Tibial artery (tissue), 4 donors: ENCODE measurements around the gene OSBPL1A.
"Not testable (repeated sequence)": the region's sequence is repeated elsewhere in the genome, so short reads cannot be mapped to it uniquely, and the experiment has no call there.

Experiments
- DNase-seq, 2 donors: peaks; one replicate each; pipeline ENCODE4 v3.0.0-alpha.2; 2019
- H3K27ac ChIP-seq, 2 donors: fragments of 200-600 bp; sonication (generic) in 1 of 2; 1 replicate in 1 of 2; 2 replicates in 1 of 2; pipeline ENCODE4 v1.5.1; 2018 to 2019; ENCODE audit warnings: mild to moderate bottlenecking in 1 of 2
- H3K27me3 ChIP-seq, 2 donors: fragments of 200-600 bp; sonication (generic) in 1 of 2; one replicate each; pipeline versions ENCODE4 v1.5.1 to v1.6.0; 2016 to 2019
- H3K36me3 ChIP-seq, 3 donors: fragments of 200-600 bp; sonication (generic) in 2 of 3; one replicate each; pipeline ENCODE4 v1.5.1; 2016 to 2019; ENCODE audit warnings: mild to moderate bottlenecking in 2 of 3
- H3K4me1 ChIP-seq, 4 donors: fragments of 200-600 bp; sonication (generic) in 2 of 4; 1 replicate in 3 of 4; 2 replicates in 1 of 4; pipeline ENCODE4 v1.5.1; 2016 to 2019
- H3K4me3 ChIP-seq, 2 donors: fragments of 200-600 bp; sonication (generic) in 1 of 2; 1 replicate in 1 of 2; 2 replicates in 1 of 2; pipeline ENCODE4 v1.5.1; 2018 to 2019; ENCODE audit warnings: mild to moderate bottlenecking in 2 of 2
- H3K9me3 ChIP-seq, 3 donors: fragments of 200-600 bp; sonication (generic) in 1 of 3; one replicate each; pipeline ENCODE4 v1.5.1; 2016 to 2019
- intact Hi-C: fragments of 100-400 bp; cut with DNase I; formaldehyde crosslinking; loops from one replicate; pipeline ENCODE4 v1.15.0; 2023; ENCODE audit warnings: low total_unique reads
- TF ChIP-seq, protein P1 (sequence below), 2 experiments: fragments of 200-600 bp in 1 of 2; fragments of 450-650 bp in 1 of 2; IDR thresholded peaks; one replicate each; pipeline ENCODE4 v1.5.1; 2017 to 2019; ENCODE audit warnings: antibody characterized with exemption in 2 of 2, mild to moderate bottlenecking in 1 of 2, moderate library complexity in 1 of 2

The OSBPL1A gene

DNA sequence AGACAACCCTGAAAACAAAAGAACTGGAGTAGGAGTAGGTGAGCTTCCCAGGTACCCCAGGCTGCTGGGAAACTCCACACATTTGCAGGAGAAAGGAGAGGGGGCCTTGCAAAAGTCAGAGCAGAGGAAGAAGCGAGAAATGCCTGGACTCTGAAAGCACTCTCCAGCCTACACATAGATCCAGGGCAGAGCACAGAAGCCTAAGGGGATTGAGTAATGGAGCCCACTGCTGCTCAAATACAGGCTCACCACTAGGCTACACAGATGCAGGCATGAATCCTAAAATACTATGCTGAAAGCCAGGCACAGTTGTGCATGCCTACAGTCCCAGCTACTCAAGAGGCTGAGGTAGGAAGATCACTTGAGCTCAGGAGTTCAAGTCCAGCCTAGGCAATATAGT is 33.4 kb downstream of the OSBPL1A start:
- H3K9me3 ChIP-seq: no peaks in the 10 kb centered on the region
- TF ChIP-seq, protein P1, sequence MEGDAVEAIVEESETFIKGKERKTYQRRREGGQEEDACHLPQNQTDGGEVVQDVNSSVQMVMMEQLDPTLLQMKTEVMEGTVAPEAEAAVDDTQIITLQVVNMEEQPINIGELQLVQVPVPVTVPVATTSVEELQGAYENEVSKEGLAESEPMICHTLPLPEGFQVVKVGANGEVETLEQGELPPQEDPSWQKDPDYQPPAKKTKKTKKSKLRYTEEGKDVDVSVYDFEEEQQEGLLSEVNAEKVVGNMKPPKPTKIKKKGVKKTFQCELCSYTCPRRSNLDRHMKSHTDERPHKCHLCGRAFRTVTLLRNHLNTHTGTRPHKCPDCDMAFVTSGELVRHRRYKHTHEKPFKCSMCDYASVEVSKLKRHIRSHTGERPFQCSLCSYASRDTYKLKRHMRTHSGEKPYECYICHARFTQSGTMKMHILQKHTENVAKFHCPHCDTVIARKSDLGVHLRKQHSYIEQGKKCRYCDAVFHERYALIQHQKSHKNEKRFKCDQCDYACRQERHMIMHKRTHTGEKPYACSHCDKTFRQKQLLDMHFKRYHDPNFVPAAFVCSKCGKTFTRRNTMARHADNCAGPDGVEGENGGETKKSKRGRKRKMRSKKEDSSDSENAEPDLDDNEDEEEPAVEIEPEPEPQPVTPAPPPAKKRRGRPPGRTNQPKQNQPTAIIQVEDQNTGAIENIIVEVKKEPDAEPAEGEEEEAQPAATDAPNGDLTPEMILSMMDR (IDR thresholded peaks at IDR 0.05): no peak
- H3K4me1 ChIP-seq: no peaks in the 10 kb centered on the region
- H3K4me3 ChIP-seq: no peak overlapping the region
- H3K27me3 ChIP-seq: no peaks in the 10 kb centered on the region
- intact Hi-C loops: loop anchor here (5.0 kb wide), 1 partner anchor 363 kb away; no protein-coding TSS in a partner anchor
- no peak overlapping the region for H3K27ac ChIP-seq
- H3K36me3 ChIP-seq: peaks cover 0 to 4% (median 0%) of the 10 kb centered on the region in 3 donors
- DNase-seq: no peak

DNA sequence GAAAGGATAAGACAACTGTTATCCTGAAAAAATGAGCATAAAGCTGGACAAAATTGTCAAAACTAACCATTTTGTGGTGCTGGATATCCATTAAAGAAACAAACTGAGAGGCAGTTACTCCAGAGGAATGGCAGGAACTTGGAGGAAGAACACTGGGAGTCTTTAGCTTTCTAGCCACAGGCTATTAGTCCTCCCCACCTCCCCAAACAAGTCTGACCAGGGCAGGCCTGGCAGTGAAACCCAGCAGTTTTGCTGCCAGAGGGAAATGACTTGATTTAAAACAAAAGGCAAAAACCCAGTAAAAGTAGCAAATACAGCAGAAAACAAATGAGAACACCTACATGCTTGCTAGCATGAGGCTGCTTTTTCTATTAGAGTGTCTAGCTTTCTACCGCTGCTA is 34.9 kb downstream of the OSBPL1A start:
- H3K9me3 ChIP-seq: no peaks in the 10 kb centered on the region
- H3K36me3 ChIP-seq: peaks cover 0 to 4% (median 0%) of the 10 kb centered on the region in 3 donors
- no peak overlapping the region for H3K27ac ChIP-seq
- no peaks in the 10 kb centered on the region for H3K4me1 ChIP-seq
- TF ChIP-seq, protein P1 (IDR thresholded peaks at IDR 0.05): no peak
- intact Hi-C loops: loop anchor here (5.0 kb wide), 1 partner anchor 365 kb away; no protein-coding TSS in a partner anchor
- no peak overlapping the region for H3K4me3 ChIP-seq
- DNase-seq: no peak
- no peaks in the 10 kb centered on the region for H3K27me3 ChIP-seq

DNA sequence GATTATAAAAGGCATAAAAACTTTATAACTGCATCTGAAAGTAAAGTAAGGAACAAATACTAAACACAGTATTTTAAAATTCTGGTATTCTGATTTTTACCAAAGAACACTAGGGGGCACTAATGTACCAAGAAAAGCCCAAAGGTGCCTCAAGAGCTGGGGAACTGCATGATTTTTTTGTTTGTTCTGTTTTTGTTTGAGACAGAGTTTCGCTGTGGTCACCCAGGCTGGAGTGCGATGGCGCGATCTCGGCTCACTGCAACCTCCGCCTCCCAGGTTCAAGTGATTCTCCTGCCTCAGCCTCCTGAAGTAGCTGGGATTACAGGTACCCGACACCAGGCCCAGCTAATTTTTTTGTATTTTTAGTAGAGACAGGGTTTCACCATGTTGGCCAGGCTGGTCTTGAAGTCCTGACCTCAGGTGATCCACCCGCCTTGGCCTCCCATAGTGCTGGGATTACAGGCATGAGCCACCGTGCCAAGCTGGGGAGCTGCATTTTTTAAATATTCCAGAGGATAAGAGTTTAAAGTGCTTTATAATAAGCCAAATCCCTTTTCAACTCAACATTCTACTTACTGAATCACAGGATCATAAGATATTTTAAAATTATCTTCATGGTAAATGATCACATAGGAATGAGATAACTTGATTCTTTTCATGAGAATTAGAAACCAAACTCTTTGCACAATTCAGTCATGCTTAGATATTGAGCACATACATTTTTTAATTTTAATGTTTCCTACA is 37.7 kb downstream of the OSBPL1A start:
- DNase-seq, H3K36me3 ChIP-seq, H3K27me3 ChIP-seq, H3K4me1 ChIP-seq, H3K4me3 ChIP-seq, H3K9me3 ChIP-seq, H3K27ac ChIP-seq: not testable (repeated sequence)
- TF ChIP-seq, protein P1 (IDR thresholded peaks at IDR 0.05): peak; percentile 60 to 64
- intact Hi-C loops: loop anchor here (1.0 to 10.0 kb wide), 3 partner anchors 65 to 367 kb away; partner anchors contain the start of gene IMPACT

DNA sequence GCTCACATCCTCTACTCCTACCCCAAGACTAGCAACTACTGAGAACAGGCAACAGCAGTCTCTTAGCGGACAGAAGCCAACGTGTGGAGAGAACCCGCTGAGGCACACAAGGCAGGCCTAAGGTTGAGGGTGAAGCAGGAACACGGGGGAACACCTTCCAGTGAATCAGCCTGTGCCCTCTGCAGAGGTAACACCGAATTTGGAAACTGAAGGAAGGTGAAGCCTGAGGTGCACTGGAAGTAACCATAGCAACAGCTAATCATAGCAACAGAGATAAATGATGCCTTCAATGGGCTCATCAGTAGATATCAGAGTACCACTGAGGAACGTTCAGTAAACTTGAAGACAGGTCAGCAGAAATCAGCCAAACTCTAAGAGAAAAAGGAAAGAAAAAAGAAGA is 43.3 kb downstream of the OSBPL1A start:
- no peak for DNase-seq
- Histone ChIP-seq H3K9me3 (no peaks in the 10 kb centered on the region), H3K4me1 (no peaks in the 10 kb centered on the region), H3K27ac (no peak overlapping the region), H3K4me3 (no peak overlapping the region), H3K27me3 (no peaks in the 10 kb centered on the region), H3K36me3 (no peaks in the 10 kb centered on the region)
- intact Hi-C loops: loop anchor here (10.0 kb wide), 1 partner anchor 71 kb away; the partner anchor contains the start of gene IMPACT
- TF ChIP-seq, protein P1 (IDR thresholded peaks at IDR 0.05): no peak

DNA sequence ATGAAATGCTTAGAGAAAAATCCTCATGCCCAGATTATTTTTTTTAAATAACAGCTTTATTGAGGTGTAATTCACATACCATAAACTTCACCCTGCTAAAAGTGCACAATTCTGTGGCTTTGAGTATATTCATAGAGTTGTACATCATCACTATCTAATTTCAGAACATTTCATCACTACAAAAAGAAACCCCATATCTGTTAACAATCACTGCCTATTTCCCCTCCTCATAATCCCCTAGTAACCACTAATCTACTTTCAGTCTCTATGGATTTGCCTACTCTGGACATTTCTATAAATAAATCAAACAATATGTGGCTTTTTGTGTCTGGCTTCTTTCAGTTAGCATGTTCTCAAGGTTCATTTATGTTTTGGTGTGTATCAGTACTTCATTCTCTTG is 51.4 kb downstream of the OSBPL1A start:
- H3K36me3 ChIP-seq: peaks cover 0 to 5% (median 4%) of the 10 kb centered on the region in 3 donors
- H3K4me3 ChIP-seq: no peak overlapping the region
- no peak overlapping the region for H3K27ac ChIP-seq
- H3K9me3 ChIP-seq: no peaks in the 10 kb centered on the region
- intact Hi-C loops: no loop called here
- TF ChIP-seq, protein P1 (IDR thresholded peaks at IDR 0.05): no peak
- no peaks in the 10 kb centered on the region for H3K27me3 ChIP-seq
- DNase-seq: no peak
- no peaks in the 10 kb centered on the region for H3K4me1 ChIP-seq
